OCI-LY7 (cell line): ENCODE data around the gene TBC1D19.

Experiments
- CTCF ChIP-seq: fragments of 200-600 bp; sonication (generic); conservative IDR thresholded peaks from 2 replicates; pipeline ENCODE4 v1.5.1; 2014; ENCODE audit warnings: mild to moderate bottlenecking, antibody characterized with exemption, low read length, moderate library complexity, mixed read lengths
- EZH2phosphoT487 ChIP-seq: fragments of 200-600 bp; sonication (generic); IDR thresholded peaks from 2 replicates; pipeline ENCODE4 v1.6.1; 2018; ENCODE audit warnings: low read depth, borderline replicate concordance, mild to moderate bottlenecking, mixed run types, antibody characterized with exemption, low read length, moderate library complexity, mixed read lengths

GRCh38 chr4:26762650-26763049 lies 178.8 kb downstream of the TBC1D19 start:
- no peak for TF ChIP-seq CTCF
- TF ChIP-seq EZH2phosphoT487, result no peak
